Astrocyte (in vitro differentiated cells and primary cell): ENCODE results near the gene TEX54. TPM values are rescaled to one million over a fixed set of nuclear protein-coding genes. Genes with fewer than 3 reads are reported as not detected.
"Not testable (repeated sequence)": the region's sequence is repeated elsewhere in the genome, so short reads cannot be mapped to it uniquely, and the experiment has no call there.

Experiments
- DNase-seq: peaks from one replicate; pipeline ENCODE4 v3.0.0-alpha.2; 2010; ENCODE audit warnings: low read depth
- FAIRE-seq: peaks from 2 replicates; lab custom pipeline; 2011; peaks lifted over from hg19 to GRCh38; lab: Jason Lieb, UNC
- H2AFZ ChIP-seq: 2 replicates; pipeline ENCODE4 v1.6.0; 2012; ENCODE audit warnings: low read depth, low read length, inconsistent platforms
- H3K27ac ChIP-seq: 2 replicates; pipeline ENCODE4 v1.5.1; 2011; ENCODE audit warnings: low read depth, low read length, inconsistent platforms
- H3K27me3 ChIP-seq: 2 replicates; pipeline ENCODE4 v1.6.0; 2011; ENCODE audit warnings: low read length, inconsistent platforms; ENCODE audit not compliant: insufficient read depth
- H3K36me3 ChIP-seq: 2 replicates; pipeline ENCODE4 v1.5.1; 2011; ENCODE audit warnings: low read length, inconsistent platforms; ENCODE audit not compliant: insufficient read depth
- H3K4me1 ChIP-seq: 2 replicates; pipeline ENCODE4 v1.5.1; 2011; ENCODE audit warnings: low read length, inconsistent platforms; ENCODE audit not compliant: insufficient read depth
- H3K4me2 ChIP-seq: 2 replicates; pipeline ENCODE4 v1.6.0; 2012; ENCODE audit warnings: low read length, inconsistent platforms
- H3K4me3 ChIP-seq: 2 replicates; pipeline ENCODE4 v1.5.1; 2011; ENCODE audit warnings: low read depth, mild to moderate bottlenecking, low read length, inconsistent platforms; ENCODE audit not compliant: insufficient read depth
- H3K79me2 ChIP-seq: 2 replicates; pipeline ENCODE4 v1.6.0; 2012; ENCODE audit warnings: mild to moderate bottlenecking, low read length, inconsistent platforms; ENCODE audit not compliant: insufficient read depth
- H3K9ac ChIP-seq: 2 replicates; pipeline ENCODE4 v1.6.0; 2012; ENCODE audit warnings: mild to moderate bottlenecking, low read length, inconsistent platforms
- H3K9me3 ChIP-seq: 2 replicates; pipeline ENCODE4 v1.5.1; 2012; ENCODE audit warnings: low read depth, mild to moderate bottlenecking, low read length, inconsistent platforms; ENCODE audit not compliant: insufficient read depth
- H4K20me1 ChIP-seq: 2 replicates; pipeline ENCODE4 v1.6.0; 2012; ENCODE audit warnings: low read length, inconsistent platforms; ENCODE audit not compliant: insufficient read depth
- H3K27ac Mint-ChIP-seq: one replicate; pipeline ENCODE4 v1.8.0; 2021; ENCODE audit warnings: mild to moderate bottlenecking, mixed read lengths; ENCODE audit not compliant: unreplicated experiment
- H3K27me3 Mint-ChIP-seq: one replicate; pipeline ENCODE4 v1.8.0; 2021; ENCODE audit warnings: low read depth, mixed read lengths; ENCODE audit not compliant: unreplicated experiment
- H3K36me3 Mint-ChIP-seq: one replicate; pipeline ENCODE4 v1.8.0; 2021; ENCODE audit warnings: low read depth, mixed read lengths; ENCODE audit not compliant: unreplicated experiment
- H3K4me1 Mint-ChIP-seq: one replicate; pipeline ENCODE4 v1.8.0; 2021; ENCODE audit warnings: low read depth, mixed read lengths; ENCODE audit not compliant: unreplicated experiment
- H3K4me3 Mint-ChIP-seq: one replicate; pipeline ENCODE4 v1.8.0; 2021; ENCODE audit warnings: mild to moderate bottlenecking, moderate library complexity, mixed read lengths; ENCODE audit not compliant: unreplicated experiment
- H3K9me3 Mint-ChIP-seq: one replicate; pipeline ENCODE4 v1.8.0; 2021; ENCODE audit warnings: mild to moderate bottlenecking, mixed read lengths; ENCODE audit not compliant: unreplicated experiment
- EZH2 ChIP-seq: IDR thresholded peaks from 2 replicates; pipeline ENCODE4 v1.6.1; 2012; ENCODE audit warnings: mild to moderate bottlenecking, low read length, inconsistent platforms; ENCODE audit not compliant: insufficient read depth
- total RNA-seq: library from RNA; stranded (reverse); gene quantifications from 2 replicates; pipeline ENCODE4 v1.2.1, GENCODE V29; 2021
- TF ChIP-seq, protein P1 (sequence below): IDR thresholded peaks from 2 replicates; pipeline ENCODE4 v1.5.1; 2011; ENCODE audit warnings: low read depth, mild to moderate bottlenecking, inconsistent platforms, low read length, moderate library complexity; ENCODE audit not compliant: insufficient read depth

The TEX54 gene
- total RNA-seq, 1 donor from 2014 or later: not detected

DNA sequence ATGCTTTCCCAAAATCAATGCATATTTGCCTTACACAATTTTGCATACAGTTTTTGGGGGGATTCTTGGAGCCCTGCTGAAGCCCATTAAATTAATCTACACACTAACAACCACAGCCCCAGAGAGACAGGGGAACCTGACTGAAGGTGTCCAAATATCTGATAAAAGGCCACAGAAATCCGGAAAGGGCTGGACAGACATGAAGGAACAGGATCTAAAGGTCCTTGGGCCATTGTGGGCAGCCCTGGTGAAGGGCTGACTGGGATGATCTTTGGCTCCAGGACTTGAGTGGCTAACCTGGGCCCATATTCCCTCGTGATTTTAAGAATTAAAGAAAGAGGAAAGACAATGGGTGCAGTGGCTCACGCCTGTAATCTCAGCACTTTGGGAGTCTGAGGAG, 13.5 kb upstream of the TEX54 start:
- DNase-seq: no peak
- Mint-ChIP-seq H3K27ac (no peak overlapping the region), H3K36me3 (no peaks in the 10 kb centered on the region), H3K9me3 (no peaks in the 10 kb centered on the region), H3K27me3 (no peaks in the 10 kb centered on the region), H3K4me3 (no peak overlapping the region), H3K4me1 (peaks cover 5% of the 10 kb centered on the region)
- Histone ChIP-seq H3K36me3 (no peaks in the 10 kb centered on the region), H3K27ac (no peak overlapping the region), H3K9ac (no peak overlapping the region), H3K9me3 (no peaks in the 10 kb centered on the region), H3K4me3 (no peak overlapping the region), H4K20me1 (peaks cover under 1% of the 10 kb centered on the region), H2AFZ (no peak overlapping the region), H3K4me1 (peaks cover 11% of the 10 kb centered on the region), H3K27me3 (no peaks in the 10 kb centered on the region), H3K4me2 (no peak overlapping the region), H3K79me2 (no peaks in the 10 kb centered on the region)
- TF ChIP-seq EZH2: no peak
- TF ChIP-seq, protein P1, sequence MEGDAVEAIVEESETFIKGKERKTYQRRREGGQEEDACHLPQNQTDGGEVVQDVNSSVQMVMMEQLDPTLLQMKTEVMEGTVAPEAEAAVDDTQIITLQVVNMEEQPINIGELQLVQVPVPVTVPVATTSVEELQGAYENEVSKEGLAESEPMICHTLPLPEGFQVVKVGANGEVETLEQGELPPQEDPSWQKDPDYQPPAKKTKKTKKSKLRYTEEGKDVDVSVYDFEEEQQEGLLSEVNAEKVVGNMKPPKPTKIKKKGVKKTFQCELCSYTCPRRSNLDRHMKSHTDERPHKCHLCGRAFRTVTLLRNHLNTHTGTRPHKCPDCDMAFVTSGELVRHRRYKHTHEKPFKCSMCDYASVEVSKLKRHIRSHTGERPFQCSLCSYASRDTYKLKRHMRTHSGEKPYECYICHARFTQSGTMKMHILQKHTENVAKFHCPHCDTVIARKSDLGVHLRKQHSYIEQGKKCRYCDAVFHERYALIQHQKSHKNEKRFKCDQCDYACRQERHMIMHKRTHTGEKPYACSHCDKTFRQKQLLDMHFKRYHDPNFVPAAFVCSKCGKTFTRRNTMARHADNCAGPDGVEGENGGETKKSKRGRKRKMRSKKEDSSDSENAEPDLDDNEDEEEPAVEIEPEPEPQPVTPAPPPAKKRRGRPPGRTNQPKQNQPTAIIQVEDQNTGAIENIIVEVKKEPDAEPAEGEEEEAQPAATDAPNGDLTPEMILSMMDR: no peak
- FAIRE-seq: no peak

- Histone ChIP-seq H3K36me3 (no peaks in the 10 kb centered on the region), H3K27me3 (no peaks in the 10 kb centered on the region), H2AFZ (no peak overlapping the region), H3K4me3 (no peak overlapping the region), H3K4me2 (no peak overlapping the region), H3K9ac (no peak overlapping the region), H3K9me3 (no peaks in the 10 kb centered on the region), H3K4me1 (peaks cover 11% of the 10 kb centered on the region), H3K79me2 (peaks cover 3% of the 10 kb centered on the region), H3K27ac (no peak overlapping the region), H4K20me1 (no peaks in the 10 kb centered on the region)
- FAIRE-seq (no peak), DNase-seq (no peak)
- H3K4me3 Mint-ChIP-seq: no peak overlapping the region
- no peak overlapping the region for H3K27ac Mint-ChIP-seq
- H3K36me3 Mint-ChIP-seq: no peaks in the 10 kb centered on the region
- TF ChIP-seq EZH2: no peak
- TF ChIP-seq, protein P1: no peak
- H3K9me3 Mint-ChIP-seq: no peaks in the 10 kb centered on the region
- no peaks in the 10 kb centered on the region for H3K27me3 Mint-ChIP-seq
- H3K4me1 Mint-ChIP-seq: peaks cover 5% of the 10 kb centered on the region
Observed at GRCh38 chr11:62844154-62844553, 11.5 kb upstream of the TEX54 start.

- H3K9ac ChIP-seq: no peak overlapping the region
- H3K27ac ChIP-seq: no peak overlapping the region
- no peak overlapping the region for H3K4me3 ChIP-seq
- H3K79me2 ChIP-seq: peaks cover 10% of the 10 kb centered on the region
- no peak for TF ChIP-seq EZH2
- TF ChIP-seq, protein P1: no peak
- no peak overlapping the region for H3K27ac Mint-ChIP-seq
- H3K4me1 Mint-ChIP-seq: peaks cover 8% of the 10 kb centered on the region
- H3K4me3 Mint-ChIP-seq: peak overlapping the region; percentile 1
- no peaks in the 10 kb centered on the region for H3K27me3 ChIP-seq
- H3K36me3 Mint-ChIP-seq: no peaks in the 10 kb centered on the region
- H3K9me3 ChIP-seq: no peaks in the 10 kb centered on the region
- no peak overlapping the region for H3K4me2 ChIP-seq
- no peaks in the 10 kb centered on the region for H4K20me1 ChIP-seq
- FAIRE-seq (no peak), DNase-seq (no peak)
- no peaks in the 10 kb centered on the region for H3K9me3 Mint-ChIP-seq
- no peaks in the 10 kb centered on the region for H3K36me3 ChIP-seq
- H2AFZ ChIP-seq: no peak overlapping the region
- H3K4me1 ChIP-seq: peaks cover 15% of the 10 kb centered on the region
- H3K27me3 Mint-ChIP-seq: no peaks in the 10 kb centered on the region
Observed at GRCh38 chr11:62843466-62843865, 10.8 kb upstream of the TEX54 start.

- Histone ChIP-seq H3K79me2 (peaks cover 16% of the 10 kb centered on the region), H2AFZ (peak overlapping the region; percentile 96), H3K4me1 (peaks cover 15% of the 10 kb centered on the region), H3K9ac (peak overlapping the region; percentile 88), H3K4me2 (peak overlapping the region; percentile 86)
- not testable (repeated sequence) for H3K36me3 Mint-ChIP-seq, H3K9me3 Mint-ChIP-seq, H3K27me3 ChIP-seq, FAIRE-seq, H3K4me3 ChIP-seq, H4K20me1 ChIP-seq, H3K9me3 ChIP-seq, H3K4me3 Mint-ChIP-seq, H3K27me3 Mint-ChIP-seq, H3K27ac ChIP-seq, H3K36me3 ChIP-seq, H3K4me1 Mint-ChIP-seq, DNase-seq, H3K27ac Mint-ChIP-seq
Observed at GRCh38 chr11:62842891-62843290, 10.2 kb upstream of the TEX54 start.
